HG03354 (cell line): ENCODE data around the gene SCNN1G.

ENCODE experiments used
- ATAC-seq: cut with Tn5 transposase; IDR thresholded peaks from one replicate; pipeline ENCODE4 v1.9.1; 2021; ENCODE audit warnings: mild to moderate bottlenecking; ENCODE audit not compliant: unreplicated experiment, poor library complexity, severe bottlenecking

The SCNN1G gene

DNA sequence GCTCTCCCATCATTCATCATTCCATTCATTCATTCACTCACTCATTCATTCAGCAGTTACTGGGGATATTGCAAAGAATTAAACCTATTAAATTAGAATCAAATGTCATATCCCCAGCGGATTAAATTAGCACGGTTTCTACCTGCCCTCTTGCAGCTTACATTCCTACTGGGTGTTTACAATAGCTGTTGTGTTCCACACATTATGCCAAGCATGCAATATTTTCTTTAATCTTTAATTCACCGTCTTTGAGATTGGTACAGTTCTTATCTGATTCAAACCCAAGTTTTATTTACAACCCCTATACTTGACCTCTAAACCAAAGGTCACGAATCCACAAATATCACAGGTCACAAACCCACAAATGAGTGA is 32.6 kb upstream of the SCNN1G start:
- ATAC-seq = no peak

DNA sequence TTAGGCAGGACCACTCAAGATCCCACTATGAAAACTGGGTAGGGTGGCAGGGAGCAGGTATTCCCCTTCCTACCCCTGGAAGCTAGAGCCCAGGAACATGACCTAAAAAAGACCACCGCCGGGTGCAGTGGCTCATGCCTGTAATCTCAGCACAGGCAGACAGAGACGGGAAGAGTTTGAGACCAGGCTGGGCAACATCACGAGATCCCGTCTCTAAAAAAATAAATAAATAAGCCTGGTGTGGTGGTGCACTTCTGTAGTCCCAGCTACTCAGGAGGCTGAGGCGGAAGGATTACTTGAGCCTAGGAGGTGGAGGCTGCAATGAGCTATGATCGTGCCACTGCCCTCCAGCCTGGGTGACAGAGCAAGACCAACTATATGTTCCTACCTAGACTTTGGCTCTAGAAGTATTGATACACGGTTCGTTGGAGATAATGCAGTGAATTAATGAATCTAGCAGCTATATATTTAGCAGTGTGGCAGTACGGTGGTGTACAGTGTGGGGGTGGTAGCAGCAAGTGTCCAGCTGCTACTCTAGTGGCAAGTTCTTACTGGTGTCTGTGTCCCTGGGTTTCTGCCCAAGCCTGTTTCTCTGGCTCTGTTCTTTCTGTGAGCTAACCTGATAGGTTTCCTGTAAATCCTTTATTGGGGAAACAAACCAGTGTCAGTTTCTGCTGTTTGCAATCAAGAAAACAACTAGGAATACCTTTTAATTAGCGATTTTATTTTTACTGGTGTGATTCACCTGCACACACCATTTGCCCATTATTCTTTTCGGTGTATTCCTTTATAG is 30.0 kb upstream of the SCNN1G start:
- ATAC-seq = no peak

GRCh38 chr16:23155445-23156049 is 27.0 kb upstream of the SCNN1G start:
- no peak for ATAC-seq

DNA sequence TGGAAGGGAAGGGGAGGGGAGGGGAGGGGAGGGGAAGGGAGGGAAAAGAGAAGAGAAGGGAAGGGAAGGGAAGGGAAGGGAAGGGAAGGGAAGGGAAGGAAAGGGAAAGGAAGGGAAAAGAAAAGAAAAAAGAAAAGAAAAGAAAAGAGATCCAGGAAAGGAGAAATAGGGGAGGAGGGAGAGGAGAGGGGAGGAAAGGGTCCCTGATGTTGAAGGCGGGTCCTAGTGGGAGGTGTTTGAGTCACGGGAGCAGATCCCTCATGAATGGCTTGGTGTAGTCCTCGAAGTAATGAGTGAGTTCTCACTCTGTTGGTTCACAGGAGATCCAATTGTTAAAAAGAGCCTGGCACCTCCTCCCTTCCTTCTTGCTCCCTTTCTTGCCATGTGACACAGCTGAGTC is 26.4 kb upstream of the SCNN1G start:
- ATAC-seq = no peak

DNA sequence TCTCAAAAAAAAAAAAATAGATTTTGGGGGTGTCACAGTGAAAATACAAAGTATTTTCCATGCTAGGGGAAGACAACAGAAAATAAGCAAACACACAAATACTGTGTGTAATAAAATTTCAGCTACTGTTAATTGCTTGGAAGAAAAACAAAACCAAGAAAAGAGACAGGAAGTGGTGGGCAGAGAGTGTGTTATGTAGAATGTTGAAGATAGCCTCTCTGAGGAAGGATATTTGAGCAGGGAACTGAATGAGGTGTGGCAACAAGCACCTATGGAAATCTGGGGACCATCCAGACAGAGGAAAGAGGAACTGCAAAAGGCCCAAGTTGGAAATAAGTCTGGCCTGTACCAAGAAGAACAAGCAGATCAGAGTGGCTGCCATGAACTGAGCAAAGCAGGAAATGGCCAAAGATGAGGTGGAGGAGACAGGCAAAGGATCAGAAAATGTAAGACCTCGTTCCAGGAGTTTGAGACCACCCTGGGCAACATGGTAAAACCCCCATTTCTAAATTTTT is 25.5 kb upstream of the SCNN1G start:
- ATAC-seq = no peak

DNA sequence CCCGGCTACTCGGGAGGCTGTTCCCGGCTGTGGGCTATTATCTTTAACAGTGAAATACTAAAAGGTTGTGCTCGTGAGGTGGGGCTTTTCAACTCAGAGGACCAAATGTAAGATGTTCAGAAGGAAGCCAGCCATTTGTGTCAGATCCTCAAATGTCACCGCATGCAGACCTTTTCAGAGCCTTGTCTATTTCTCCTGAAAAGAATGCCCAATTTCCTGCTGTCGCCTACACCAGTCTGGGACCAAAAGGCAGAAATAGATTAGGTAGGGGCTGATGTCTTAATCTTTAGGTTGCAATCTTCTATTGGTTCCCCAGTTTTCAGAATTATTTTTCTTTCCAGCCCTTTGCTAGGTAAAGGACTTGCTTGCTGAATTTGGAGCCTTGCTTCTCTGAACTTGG is 24.4 kb upstream of the SCNN1G start:
- ATAC-seq = no peak

- no peak for ATAC-seq
Observed at GRCh38 chr16:23160082-23160481, 22.5 kb upstream of the SCNN1G start.

DNA sequence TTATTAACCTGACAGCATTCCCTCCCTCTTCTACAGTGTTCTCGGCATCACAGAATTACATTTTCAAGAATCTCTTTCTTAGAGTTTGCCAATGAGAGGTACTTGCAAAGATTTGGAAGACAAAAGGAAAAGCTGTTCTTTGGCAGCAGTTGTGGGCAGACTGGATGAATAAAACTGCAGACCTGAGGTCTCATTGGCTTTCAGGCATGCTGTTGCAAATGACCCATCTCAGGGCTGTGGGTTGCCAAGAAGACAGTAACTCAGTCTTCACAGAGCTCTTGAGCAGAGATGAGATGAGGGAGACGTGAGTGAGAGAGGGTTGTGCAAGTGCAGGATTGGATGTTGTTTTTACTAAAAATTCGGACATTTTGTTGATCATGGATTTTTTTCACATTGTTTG is 22.0 kb upstream of the SCNN1G start:
- no peak for ATAC-seq

DNA sequence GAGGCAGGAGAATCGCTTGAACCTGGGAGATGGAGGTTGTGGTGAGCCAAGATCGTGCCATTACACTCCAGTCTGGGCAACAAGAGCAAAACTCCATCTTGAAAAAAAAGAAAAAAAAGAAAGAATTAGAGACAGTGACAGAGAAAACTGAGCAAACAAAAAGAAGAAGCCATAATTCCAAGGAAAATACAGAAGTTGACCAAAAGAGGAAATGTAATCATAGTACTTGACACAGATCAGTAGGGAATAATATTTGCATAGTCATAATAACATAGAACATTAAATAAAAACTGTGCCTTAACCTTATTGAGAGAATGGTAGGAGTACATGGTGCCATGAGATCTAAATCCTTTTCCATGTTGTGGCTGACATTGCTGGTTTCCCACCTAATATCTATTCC is 18.6 kb upstream of the SCNN1G start:
- ATAC-seq = no peak

DNA sequence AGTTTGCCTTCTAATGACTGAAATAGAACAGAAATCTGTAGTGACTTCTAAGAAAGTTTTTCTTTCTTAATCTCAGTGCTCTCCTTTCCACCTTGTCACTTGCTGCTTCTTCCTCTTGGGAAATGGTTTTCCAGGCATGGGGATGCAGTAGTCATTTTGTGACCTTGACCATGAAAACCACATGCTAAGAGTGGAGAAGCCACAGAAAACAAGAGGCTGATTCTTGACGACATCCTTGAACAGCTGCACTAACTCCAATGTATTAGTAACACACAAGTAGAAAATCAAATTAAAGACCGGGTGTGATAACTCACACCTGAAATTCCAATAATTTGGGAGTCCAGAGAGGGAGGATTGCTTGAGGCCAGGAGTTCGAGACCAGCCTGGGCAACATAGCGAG is 17.8 kb upstream of the SCNN1G start:
- ATAC-seq = no peak

GRCh38 chr16:23172583-23172982 is 10.0 kb upstream of the SCNN1G start:
- ATAC-seq = no peak

DNA sequence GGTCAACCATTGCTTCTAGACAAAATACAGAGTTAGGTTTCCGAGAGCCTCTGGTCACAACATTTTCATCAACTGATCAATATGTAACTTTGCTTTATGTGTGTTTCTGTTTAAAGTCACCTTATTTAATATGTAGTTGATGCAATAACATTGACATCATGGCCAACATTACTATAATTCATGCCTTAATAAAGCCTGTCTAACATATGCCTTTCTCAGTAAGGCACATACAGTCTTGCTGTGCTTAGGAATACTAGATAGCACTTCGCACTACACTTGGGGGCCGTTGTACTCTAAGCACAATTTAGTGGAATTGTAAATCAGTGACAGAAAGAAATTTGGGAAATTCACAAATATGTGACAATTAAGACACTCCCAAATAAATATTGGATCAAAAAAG is 9.6 kb upstream of the SCNN1G start:
- no peak for ATAC-seq

GRCh38 chr16:23174622-23175021 is 7.9 kb upstream of the SCNN1G start:
- no peak for ATAC-seq

DNA sequence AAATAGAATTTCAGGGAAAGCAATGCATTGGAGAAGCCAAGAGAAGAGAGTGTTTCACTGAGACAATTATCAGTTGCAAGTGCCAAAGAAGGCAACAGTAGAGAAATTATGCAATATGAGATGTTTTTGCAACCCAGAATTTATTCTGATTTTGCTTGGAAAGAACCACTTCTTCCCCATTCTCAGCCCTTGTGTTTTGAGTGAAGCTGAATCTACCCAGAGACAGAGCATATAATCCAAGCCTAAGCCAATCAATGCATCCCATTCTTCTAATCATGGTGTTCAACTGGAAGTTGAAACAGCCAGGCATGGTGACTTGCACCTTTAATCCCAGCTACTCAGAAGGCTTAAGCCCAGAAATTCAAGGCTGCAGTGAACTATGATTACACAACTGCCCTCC is 6.9 kb upstream of the SCNN1G start:
- no peak for ATAC-seq

DNA sequence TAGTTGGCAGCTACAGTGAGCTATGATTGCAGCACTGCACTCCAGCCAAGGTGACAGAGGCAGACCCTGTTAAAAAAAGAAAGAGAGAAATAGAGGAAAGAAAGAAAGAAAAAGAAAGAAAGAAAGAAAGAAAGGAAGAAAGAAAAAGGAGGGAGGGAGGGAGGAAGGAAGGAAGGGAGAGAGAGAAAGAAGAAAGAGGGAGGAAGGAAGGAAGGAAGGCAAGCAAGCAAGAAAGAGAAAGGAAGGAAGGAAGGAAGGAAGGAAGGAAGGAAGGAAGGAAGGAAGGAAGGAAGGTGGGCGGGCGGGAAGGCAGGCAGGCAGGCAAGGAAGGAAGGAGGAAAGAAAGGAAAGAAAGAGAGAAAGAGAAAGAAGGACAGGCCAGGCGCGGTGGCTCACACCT is 1.0 kb upstream of the SCNN1G start:
- ATAC-seq = no peak

GRCh38 chr16:23182206-23182678 is 303 bp upstream of the SCNN1G start:
- peak; percentile 92 for ATAC-seq

DNA sequence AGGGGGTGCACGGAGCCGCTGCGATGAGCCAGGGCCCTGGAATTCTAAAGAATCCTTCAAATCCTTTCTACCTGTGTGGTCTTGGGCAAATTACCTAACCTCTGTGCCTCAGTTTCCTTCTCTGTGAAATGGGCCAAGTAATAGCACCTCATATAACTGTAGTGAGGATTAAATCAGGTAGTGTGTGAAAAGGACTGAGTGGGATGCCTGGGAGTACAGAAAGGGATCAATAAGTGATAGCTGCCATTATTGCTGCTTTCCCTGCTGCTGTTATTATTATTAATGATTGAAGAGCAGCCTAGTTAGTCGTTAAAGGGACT is 958 bp downstream of the SCNN1G start:
- no peak for ATAC-seq

DNA sequence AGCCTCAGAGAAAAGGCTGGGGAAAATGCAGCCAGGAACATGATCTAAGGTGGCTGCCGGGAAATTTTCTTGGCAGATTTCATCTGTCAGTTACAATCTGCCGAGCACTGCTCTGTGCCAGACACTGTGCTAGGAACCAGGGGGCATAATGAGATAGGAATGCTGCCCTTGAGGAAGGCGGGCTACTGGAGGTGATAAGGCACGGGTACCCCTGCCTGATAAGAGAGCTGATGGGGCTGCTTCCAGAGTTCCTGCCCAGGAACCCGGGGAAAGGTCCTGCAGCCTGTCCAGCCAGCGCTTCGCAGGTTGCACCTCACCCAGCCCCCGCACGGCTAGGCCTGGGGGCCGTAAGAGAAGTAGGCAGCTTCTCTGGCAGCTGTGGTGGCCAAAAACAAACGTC is 3.1 kb downstream of the SCNN1G start:
- ATAC-seq = no peak

DNA sequence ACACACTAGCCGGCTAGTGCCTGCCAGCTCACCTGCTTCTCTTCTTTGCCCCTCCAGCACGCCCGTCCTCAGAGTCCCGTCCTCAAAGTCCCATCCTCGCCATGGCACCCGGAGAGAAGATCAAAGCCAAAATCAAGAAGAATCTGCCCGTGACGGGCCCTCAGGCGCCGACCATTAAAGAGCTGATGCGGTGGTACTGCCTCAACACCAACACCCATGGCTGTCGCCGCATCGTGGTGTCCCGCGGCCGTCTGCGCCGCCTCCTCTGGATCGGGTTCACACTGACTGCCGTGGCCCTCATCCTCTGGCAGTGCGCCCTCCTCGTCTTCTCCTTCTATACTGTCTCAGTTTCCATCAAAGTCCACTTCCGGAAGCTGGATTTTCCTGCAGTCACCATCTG is 3.6 kb downstream of the SCNN1G start:
- ATAC-seq = no peak

GRCh38 chr16:23187341-23187740 is 4.8 kb downstream of the SCNN1G start:
- ATAC-seq = no peak

- ATAC-seq = no peak
Observed at GRCh38 chr16:23188911-23189310, 6.4 kb downstream of the SCNN1G start.
